ENCODE data around the gene FBXL17.
A peak's percentile ranks its signal among the peaks of the same experiment; 100 is the strongest.

FBXL17 gene

GRCh38 chr5:108220834-108221233, 161.1 kb downstream of the FBXL17 start:
- no peak overlapping the region for H3K27ac ChIP-seq
- TF ChIP-seq CTCF (IDR thresholded peaks at IDR 0.05), result no peak
- TF ChIP-seq ZFX (IDR thresholded peaks at IDR 0.05; ENCODE audit: borderline replicate concordance), result no peak

DNA sequence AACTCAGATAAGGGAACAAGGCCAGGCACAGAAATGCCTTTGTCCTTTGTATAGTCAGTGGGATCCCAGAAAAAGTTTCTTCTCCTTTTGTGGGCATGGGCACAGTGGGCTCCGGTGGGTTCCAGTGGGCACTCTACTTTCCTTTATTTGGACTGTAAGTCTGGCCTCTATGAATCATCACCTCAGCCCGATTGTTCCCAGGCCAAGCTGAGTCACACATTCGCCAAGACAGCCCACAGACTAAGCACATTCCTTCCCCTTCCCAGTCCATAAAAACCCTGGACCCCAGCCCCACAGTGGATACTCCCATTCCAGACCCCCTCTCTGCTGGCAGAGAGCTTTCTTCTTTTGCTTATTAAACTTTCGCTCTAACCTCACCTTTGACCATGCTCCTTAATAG, 165.0 kb downstream of the FBXL17 start:
- H3K27ac ChIP-seq, result no peak overlapping the region

GRCh38 chr5:108214857-108215256, 167.0 kb downstream of the FBXL17 start:
- no peak overlapping the region for H3K27ac ChIP-seq
- TF ChIP-seq CTCF (IDR thresholded peaks at IDR 0.05) (no peak), ZFX (IDR thresholded peaks at IDR 0.05; ENCODE audit: borderline replicate concordance) (no peak)

More for the DNA sequence above, 165.0 kb downstream of the FBXL17 start:
- TF ChIP-seq CTCF (IDR thresholded peaks at IDR 0.05) (no peak), ZFX (IDR thresholded peaks at IDR 0.05; ENCODE audit: borderline replicate concordance) (no peak)

- H3K27ac ChIP-seq, result peak overlapping the region; percentile 44; the same call in 1 of the 2 replicates
- no peak for TF ChIP-seq ZFX (IDR thresholded peaks at IDR 0.05; ENCODE audit: borderline replicate concordance)
- TF ChIP-seq CTCF (IDR thresholded peaks at IDR 0.05), result no peak
These were observed 169.0 kb downstream of the FBXL17 start for GRCh38 chr5:108212775-108213346.

GRCh38 chr5:108206707-108207106, 175.2 kb downstream of the FBXL17 start:
- TF ChIP-seq ZFX (IDR thresholded peaks at IDR 0.05; ENCODE audit: borderline replicate concordance), result no peak
- TF ChIP-seq CTCF (IDR thresholded peaks at IDR 0.05), result no peak
- no peak overlapping the region for H3K27ac ChIP-seq

- no peak overlapping the region for H3K27ac ChIP-seq
- no peak for TF ChIP-seq ZFX (IDR thresholded peaks at IDR 0.05; ENCODE audit: borderline replicate concordance)
These were observed 180.2 kb downstream of the FBXL17 start for GRCh38 chr5:108201721-108202120.

GRCh38 chr5:108196276-108196675, 185.6 kb downstream of the FBXL17 start:
- no peak for TF ChIP-seq ZFX (IDR thresholded peaks at IDR 0.05; ENCODE audit: borderline replicate concordance)
- no peak for TF ChIP-seq CTCF (IDR thresholded peaks at IDR 0.05)
- no peak overlapping the region for H3K27ac ChIP-seq

Data from 22Rv1 (cell line).